HuH-7.5 (cell line): ENCODE measurements around the gene WDR31.
A peak's percentile ranks its signal among the peaks of the same experiment; 100 is the strongest.
"Not testable (repeated sequence)": the region's sequence is repeated elsewhere in the genome, so short reads cannot be mapped to it uniquely, and the experiment has no call there.

ENCODE experiments used
- DNase-seq: peaks from one replicate; pipeline ENCODE4 v3.0.0; 2011; ENCODE audit warnings: low spot score

Gene WDR31

DNA sequence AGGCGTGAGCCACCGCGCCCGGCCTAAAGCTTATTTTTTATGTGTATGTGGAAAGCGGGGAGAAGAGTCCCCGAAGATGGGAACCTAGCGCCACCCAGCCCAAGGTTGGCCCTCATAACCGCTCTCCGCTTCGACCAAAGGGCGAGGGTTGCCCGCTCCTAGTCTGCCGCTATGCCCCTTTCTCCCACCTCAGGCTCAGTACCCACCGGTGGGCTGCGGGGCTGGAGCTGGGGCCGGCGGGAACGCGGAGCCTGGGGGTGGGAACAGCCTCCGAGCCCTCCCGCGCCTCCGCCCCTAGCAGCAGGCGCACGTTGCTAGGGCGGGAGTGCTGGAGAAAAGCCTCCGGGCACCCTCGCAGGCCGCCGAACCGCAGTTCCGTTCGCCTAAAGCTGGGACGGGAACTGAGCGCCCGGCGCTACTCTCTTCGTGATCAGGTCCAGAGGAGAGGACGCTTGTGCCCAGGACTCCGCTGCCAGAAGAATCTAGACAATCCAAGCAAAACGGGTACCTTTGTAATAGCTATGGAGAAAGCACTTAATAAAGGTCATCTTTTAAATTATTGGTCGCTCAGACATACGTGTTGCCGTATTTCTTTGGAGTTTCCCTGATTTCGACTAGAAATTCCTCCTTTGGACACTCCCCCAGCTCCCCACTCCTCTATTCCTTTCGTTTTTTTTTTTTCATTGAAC lies at the start of gene WDR31:
Gene WDR31 (minus strand): TSS at position 265 of the 689 bp plus-strand sequence. CDS start 8,253 bp downstream, outside the sequence.
- peak; percentile 85 for DNase-seq

DNA sequence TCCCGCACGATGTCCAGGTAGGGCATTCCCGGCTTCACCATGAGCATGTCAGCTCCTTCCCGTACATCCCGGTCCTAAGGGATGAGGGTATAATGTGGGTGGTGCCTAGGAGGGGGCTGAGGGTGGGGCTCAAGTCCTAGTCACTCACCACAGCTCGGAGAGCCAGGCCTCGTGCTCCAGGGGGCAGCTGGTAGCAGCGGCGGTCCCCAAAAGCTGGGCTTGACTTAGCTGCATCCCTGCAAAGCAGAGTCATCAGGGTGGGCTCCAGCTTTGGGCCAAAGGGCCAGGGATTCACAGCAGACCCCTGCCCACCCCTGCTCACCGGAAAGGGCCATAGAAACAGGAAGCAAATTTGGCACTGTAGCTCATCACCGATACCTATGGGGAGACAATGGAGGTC lies 49.4 kb upstream of the WDR31 start:
- no peak for DNase-seq

DNA sequence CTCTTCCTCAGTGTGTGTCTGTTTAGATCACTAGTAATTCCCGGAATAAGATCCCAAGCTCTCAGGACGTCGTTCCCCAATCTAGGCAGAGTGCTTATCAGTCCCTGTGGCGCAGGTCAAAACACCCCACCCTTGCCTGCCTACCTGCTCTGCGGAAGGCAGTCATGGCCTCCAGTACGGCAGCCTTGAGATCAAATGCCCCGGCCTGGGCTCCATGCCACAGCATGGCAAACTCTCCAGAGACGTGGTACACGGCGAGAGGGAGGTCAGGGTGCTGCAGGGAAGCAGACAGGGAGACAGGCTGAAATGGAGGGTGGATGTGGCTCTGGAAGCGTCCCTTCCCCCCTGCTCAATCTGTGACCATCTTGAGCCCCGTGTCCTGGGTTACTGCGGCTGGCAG lies 48.8 kb upstream of the WDR31 start:
- DNase-seq = no peak

DNA sequence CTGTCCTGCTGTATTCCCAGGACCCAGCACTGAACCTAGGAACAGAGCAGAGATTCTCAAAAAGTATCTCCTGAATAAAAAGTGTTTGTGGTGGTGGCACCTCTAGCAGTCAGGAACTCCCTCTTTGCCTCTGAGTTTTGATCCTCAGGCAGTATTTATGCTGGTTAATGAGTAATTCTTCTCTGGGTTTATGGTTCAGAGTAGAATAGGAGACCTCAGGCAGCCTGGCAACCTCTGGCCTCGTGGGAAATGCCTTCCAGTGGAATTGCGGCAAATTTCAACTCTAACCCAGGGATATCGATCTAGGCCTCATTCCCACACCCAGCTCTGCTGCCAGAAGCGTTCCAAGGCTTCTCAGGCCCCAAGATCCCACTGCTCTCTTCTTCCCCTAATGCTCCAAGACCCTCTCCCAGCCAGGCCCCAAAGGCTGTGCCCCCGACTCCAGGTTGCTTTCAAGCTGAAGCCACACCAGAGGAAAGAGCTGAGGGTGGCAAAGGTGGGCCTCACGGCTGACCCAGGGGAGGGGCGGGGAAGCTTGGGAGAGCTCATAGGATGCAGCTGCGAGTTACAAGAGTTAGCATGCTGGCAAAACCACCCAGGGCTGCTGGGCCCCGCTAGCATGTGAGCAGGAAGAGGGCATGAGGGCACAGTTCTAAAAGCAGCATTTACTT lies 47.6 kb upstream of the WDR31 start:
- DNase-seq = peak; percentile 76

DNA sequence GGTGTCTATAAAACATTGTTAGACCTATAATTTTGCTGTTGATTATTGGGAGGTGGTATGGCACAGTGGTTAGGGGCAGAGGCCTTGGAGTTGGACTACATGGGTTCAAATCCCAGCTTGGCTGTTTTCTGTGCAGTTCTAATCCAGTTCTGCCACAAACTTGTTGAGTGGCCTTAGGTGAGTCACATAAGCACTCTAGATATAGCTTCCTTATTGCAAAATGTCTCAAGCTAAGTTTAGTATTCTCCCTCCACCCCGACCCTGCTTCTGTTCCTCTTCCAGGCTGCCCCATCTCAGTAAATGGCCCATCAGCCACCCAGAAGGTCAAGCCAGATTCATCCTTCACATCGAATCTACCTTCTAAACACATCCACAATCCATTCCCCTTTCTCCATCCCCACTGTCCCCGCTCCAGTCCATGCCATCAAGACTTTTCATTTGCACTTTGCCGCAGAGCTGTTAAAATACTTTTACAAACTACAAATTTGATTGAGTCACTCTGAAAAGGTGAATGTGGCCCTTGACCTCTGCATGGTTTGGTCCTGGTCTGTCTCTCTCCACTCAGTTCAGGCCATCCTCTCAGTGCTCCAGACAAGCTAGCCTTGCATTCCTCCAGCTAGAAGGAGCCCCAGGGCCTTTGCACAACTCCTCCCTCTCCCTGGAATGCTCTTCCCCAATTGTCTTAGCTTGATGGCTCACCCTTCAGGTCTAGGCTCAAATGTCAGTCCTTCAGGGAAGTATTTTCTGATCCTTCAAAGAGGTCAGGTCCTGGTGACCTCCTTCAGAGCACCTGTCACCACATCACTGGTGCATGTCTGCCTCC lies 46.7 kb upstream of the WDR31 start:
- DNase-seq = no peak

DNA sequence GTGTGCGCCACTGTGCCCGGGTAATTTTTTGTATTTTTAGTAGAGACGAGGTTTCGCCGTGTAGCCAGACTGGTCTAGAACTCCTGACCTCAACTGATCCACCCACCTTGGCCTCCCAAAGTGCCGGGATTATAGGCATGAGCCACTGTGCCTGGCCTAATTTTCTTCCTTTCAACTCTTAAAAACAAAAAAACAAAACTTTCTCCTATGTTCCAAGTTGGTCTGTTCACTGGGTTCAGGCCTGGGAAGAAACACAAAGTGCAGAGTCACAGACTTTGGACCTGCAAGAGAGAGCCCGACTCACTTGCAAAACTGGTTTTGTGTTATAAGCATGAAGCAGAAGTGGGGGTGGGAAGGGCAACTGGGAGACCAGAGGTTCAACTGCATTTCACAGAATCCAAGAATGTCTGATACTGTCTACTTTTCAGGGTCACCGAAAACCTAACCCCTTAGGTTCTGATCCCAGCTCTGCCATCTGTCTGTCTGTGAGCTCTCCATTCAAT lies 41.9 kb upstream of the WDR31 start:
- DNase-seq = no peak

DNA sequence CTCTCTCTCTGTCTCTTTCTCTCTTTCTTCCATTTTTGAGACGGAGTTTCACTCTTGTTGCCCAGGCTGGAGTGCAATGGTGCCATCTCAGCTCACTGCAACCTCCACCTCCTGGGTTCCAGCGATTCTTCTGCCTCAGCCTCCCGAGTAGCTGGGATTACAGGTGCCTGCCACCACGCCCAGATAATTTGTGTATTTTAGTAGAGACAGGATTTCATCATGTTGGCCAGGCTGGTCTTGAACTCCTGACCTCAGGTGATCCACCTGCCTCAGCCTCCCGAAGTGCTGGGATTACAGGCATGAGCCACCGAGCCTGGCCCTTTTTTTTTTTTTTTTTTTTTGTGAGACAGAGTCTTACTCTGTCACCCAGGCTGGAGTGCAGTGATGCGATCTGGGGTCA lies 41.4 kb upstream of the WDR31 start:
- DNase-seq = not testable (repeated sequence)

DNA sequence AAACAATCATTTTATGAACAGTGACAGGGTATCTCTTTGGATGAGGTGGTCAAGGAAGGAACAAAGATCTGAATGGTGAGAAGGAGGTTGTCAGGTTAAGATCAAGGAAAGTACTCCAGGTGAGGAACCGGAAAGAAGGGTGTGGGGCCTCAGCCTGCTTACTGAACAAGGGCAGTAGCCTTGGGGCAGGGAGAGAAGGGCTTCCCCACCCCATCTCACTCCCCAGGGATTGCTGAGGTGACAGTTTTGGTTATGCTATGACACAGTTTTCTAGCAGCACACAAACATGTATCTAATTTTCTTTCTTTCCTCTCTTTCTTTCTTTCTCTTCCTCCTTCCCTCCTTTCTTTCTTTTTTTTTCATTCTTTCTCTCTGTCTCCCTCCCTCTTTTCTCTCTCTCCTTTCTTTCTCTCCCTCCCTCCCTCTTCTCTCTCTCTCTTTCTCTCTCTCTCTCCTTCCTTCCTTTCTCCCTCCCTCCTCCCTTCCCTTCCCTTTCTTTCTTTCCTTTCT lies 40.8 kb upstream of the WDR31 start:
- no peak for DNase-seq

DNA sequence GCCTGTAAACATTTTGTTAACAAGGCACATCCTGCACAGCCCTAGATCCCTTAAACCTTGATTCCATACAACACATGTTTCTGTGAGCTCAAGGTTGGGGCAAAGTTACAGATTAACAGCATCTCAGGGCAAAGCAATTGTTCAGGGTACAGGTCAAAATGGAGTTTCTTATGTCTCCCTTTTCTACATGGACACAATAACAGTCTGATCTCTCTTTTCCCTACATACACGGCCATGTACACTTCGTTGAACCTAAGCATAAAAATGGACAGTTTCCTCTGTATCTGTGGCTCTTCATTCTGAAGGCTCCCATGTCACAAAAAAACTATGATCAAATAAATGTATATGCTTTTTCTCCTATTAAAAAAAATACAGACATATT lies 39.7 kb upstream of the WDR31 start:
- DNase-seq = not testable (repeated sequence)

DNA sequence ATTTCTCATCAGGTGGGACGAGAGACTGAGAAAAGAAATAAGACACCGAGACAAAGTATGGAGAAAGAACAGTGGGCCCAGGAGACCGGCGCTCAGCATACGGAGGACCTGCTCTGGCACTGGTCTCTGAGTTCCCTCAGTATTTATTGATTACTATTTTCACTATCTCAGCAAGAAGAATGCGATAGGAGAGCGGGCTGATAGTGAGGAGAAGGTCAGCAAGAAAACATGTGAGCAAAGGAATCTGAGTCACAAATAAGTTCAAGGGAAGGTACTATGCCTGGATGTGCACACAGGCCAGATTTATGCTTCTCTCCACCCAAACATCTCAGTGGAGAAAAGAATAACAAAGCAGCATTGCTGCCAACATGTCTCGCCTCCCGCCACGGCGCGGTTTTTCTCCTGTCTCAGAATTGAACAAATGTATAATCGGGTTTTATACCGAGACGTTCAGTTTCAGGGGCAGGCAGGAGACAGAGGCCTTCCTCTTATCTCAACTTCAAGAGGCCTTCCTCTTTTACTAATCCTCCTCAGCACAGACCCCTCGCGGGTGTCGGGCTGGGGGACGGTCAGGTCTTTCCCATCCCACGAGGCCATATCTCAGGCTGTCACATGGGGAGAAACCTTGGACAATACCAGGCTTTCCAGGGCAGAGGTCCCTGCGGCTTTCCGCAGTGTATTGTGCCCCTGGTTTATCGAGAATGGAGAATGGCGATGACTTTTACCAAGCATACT lies 39.2 kb upstream of the WDR31 start:
- DNase-seq = not testable (repeated sequence)

DNA sequence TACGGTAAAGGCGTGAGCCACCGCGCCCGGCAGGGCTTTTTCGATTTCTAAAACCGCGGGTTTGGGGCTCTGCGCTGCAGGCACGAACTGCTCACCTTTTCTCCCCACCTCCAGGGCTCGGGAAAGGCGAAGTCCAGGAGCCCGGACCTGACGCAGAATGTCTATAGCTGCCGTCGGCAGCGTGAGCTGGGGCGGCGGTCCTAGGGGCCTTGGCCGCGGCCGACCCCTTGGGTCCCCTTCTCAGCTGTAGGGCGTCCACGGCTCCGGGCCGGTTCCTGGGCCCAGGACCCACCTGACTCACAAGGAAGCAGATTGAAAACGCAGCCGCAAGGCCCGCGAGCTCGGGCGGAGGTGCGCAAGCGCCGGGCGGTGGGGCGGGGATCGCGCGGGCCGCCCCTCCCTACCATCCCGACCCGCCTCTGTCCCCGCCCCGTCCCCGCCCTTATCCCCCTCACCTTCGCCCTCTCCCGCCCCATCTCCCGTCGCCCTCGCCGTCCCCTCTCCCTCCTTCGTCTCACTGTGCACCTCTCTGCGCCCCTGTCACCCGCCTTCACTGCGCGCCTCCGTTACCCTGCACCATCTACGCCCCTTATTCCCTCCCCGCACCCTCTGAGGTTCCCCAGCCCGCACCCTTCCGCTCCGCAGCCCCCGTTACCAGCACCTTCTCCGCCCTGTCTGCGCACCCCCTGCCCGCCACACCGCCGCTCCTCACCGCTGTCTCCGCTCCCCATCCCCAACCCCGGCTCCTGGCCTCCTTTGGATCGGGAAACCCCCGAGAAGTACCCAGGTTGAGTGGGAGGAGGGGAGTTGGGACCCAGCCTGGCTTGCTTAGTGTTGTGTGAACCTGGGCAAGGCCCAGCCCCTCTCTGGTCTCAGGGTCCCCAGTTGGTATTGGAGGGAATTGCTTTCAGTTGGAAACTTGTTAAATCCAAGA lies 36.8 kb upstream of the WDR31 start, which contains the start of gene HDHD3:
Gene HDHD3 (minus strand): TSS at position 353 of the 934 bp plus-strand sequence. CDS start 2,632 bp downstream, outside the sequence.
- DNase-seq = peak; percentile 67

DNA sequence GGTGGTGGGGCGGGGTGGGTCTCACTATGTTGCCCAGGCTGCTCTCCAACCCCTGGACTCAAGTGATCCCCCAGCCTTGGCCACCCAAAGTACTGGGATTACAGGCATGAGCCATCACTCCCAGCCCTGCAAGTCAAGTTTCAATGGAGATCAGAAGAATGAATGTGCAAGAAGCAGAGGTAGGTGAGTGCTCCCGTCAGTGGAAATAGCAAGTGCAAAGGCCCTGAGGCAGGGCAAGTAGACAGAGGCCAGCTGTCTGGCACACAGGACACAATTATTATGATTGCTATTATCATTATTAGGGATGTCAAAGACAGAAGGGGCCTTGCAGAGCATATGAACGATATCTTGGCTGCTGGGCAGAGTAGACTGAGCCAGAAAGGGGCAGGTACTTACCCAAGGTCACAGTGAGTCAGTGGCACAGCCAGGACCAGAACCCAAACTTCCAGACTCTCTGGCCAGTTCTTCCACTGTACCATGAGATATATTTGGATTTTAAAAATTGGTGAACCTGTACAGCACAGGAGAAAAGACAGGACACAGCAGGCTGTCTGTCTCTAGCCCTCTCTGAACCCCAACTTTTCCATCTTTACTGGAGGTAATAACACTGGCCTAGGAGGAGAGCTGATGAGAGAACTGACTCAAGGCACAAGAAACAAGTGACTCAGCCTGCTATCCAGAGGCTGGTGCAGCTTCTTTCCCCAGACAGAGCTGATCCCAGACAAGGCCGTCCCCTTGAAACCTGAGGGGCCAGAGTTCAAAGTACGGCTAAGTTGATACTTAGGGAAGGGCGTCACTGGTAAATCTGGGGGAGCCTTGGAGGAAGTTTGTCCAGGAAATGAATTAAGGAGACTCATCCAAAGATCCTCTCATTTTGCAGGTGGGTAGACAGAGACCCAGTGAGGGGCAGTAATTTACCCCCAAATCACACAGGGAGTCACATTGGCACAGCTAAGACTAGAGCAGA lies 35.3 kb upstream of the WDR31 start:
- DNase-seq = no peak

DNA sequence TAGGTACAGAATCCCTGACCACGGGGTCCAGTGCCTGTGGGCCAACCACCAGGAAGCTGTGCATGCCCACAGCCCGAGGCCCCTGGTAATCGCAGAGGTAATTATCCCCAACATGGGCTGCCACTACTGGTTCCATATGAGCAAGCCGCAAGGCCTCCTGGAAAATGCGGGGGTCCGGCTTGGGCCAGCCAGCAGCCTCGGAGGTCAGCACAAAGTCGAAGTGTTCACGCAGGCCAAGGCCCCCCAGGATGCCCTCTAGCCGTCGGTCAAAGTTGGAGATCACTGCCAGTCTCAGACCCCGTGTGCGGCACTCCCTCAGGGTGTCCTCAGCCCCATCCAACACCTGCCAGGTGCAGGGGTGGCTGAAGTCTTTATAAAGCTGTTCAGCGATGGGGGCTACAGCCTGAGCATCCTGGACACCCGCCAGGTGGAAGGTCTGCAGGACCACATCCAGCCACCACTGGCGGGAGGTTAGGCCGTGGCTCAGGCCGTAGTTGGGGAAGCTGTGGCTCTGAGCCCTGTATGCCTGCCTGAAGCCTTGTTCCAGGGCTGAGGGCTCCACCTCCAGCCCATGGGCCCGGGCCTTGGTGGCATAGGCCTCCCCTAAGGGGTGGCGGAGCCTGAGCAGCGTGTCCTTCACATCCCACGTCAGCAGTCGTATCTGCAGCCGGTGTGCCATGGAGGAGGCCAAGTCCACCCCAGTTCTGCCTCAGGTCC lies 33.8 kb upstream of the WDR31 start:
- DNase-seq = no peak

DNA sequence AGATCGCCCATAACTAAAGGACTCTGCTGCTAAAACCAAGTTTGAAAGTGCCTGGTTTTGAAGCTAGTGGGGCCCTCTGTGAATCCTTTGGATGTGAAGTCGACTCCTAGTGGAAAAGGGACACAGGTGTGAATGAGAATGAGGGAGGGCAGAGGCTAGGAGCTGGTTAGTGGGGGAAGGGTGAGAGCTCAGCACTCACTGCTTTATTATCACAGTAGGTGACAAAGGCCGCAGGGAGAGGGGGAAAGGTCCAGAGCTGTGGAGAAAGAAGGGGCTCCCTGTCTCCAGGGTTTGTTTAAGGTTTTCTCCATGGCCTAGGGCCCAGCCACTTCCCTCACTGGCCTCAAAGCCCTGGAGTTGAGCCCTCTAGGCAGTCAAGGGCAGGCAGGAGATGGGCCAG lies 33.2 kb upstream of the WDR31 start:
- no peak for DNase-seq

DNA sequence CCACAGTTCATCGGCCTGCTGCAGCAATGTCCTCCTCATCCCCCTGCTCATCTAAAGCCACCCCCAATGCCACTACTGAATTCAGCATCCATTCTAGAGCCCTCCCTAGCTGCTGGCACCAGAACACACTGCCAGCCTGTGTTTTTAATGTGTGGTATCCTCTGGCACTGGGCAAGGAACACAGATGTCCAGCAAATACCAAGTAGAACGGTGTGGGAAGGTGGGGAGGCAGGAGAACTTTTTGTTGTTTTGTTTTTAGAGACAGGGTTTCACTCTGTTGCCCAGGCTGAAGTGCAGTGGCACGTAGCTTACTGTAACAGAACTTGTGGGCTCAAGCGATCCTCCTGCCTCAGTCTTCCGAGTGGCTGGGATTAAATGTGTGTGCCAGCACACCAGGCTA lies 32.0 kb upstream of the WDR31 start:
- no peak for DNase-seq

DNA sequence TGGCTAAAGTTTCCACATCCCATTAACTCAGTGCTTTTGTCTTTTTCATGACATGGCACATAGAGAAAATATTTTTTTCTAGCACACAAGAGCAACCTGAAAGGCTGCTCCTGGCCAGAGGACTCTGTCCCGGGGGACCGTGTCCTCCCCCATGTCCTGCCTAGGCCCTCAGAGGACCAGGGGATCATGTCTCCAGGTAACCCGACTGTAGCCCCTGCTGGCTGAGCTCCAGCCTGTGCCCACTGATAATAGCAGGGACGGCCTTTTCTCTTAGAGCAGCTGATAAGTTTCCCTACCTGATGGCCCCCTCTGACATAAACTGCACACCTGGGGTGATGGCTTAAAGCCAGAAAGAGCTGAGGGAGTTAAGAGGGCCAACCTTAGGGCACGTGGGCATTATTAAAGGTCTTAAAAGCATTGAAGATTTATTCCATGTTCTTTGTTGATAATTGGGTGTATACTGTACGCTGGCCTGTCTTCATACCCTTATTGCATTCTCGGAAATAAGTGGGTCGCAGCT lies 30.8 kb upstream of the WDR31 start:
- DNase-seq = no peak

DNA sequence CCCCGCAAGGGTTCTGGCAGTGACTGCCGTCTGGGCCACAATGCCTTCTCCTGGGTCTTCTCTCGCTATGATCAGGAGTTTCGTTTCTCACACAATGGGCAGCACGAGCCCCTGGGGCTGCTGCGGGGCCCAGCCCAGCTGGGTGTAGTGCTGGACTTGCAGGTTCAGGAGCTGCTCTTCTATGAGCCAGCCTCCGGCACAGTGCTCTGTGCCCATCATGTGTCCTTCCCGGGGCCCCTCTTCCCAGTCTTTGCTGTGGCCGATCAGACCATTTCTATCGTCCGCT lies 29.7 kb upstream of the WDR31 start:
- no peak for DNase-seq

DNA sequence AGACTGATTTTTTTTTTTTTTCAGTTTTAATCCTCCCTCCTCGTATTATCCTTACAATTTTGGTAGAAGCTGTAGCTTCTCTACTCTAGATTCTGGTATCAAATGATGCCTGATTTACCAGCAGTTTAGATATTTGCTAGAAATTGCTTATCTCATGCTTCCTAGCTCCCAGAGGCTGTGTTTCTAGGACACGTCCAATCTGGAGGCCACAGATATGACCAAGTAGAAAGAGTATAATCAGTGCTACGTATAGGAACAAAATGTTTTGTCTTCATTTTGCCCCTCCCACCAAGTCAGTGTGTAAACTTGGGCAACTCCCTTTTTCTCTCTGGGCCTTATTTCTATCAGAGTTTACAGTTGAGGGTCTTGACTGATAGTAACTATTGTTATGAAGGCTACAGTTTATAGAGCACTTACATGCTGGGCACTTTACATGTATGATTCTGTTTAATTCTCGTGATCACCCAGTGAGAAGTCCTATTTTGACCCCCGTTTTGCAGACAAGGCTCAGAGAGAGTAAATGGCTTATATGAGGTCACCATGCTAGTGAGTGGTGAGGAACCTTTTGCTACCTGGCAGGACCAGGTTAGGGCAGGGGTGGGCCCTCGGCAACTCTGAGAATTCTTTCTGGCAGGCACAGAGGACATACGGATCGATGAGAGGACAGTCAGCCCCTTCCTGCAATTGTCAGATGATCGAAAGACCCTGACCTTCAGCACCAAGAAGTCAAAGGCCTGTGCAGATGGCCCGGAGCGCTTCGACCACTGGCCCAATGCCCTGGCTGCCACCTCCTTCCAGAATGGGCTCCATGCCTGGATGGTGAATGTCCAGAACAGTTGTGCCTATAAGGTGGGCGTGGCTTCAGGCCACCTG lies 29.1 kb upstream of the WDR31 start:
- DNase-seq = no peak
